Islet of Langerhans (tissue), 1 donor: ENCODE data around the gene MAP2.

Source experiments
- FAIRE-seq: peaks from one replicate; lab custom pipeline; 2011; peaks lifted over from hg19 to GRCh38; lab: Jason Lieb, UNC

MAP2 gene

DNA sequence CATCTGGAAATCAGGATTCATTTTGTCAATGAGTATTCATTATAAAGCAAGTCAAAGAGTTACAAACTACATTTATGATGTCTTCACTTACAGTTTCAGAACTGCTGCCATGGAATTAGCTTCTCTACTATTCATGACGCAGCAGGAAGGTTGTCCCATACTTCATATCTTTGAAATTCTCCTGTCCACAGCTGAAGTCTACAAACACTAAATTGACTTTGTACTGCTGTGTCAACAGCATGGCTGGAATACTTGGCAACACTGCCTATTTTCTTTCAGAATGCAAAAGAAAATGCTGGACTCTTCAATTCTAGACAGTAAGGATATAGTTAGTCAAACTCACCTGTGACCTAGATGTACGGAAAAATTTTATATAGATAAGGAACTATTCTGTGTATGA lies 303.2 kb downstream of the MAP2 start:
- no peak for FAIRE-seq

DNA sequence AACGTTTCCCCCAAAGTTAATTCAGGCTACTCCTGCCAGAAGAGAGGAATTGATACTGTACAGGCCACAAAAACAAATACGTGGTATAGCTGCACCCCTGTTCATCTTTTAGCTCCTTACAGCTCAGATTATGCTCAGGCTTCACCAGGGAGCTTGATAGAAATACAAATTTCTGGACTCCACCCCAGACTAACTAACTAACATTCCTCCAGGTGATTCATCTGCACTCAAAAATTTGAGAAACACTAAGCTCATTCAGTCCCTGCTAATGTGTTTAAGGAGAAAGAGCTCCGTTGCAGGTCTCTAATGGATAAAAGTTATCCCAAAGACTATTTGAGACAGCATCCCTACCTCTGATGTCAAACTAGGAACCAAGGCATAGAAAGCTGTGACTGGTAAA lies 311.0 kb downstream of the MAP2 start:
- FAIRE-seq, result no peak

DNA sequence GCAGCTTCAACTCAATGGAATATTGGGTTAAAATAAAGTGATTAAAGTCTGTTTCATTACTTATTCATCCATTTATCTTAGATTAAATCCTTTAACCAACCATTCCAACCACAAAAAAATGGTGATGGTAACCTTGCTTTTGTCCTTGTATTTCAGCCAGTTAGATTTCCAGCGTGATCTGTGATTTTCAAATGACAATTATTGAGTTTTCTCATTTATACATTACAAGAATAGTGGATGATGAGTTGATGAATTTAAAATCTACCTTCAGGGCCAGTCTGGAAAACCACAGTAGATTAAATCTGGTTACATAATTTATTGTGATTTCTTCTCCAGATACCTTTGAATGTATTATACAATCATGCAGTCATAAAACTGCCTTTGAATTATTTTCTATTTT lies 318.1 kb downstream of the MAP2 start:
- FAIRE-seq, result no peak

DNA sequence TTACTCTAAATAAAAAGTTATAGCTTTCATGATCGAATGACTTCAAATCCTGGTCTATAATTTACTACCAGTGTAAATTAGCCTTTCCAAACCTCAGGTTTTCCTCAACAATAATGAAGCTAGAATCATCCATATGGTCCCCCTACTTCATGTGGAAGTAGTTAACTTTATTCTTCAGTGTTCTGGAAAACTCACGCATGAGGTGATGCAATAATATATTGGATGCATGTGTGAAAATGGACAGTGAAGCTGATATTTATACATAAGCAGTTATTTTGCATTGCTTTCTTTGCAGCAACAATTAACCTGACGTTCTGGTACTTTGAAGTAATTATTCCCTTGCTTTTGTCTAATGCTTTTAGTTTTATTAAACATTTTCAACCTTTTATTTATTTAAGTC lies 329.2 kb downstream of the MAP2 start:
- FAIRE-seq, result no peak

DNA sequence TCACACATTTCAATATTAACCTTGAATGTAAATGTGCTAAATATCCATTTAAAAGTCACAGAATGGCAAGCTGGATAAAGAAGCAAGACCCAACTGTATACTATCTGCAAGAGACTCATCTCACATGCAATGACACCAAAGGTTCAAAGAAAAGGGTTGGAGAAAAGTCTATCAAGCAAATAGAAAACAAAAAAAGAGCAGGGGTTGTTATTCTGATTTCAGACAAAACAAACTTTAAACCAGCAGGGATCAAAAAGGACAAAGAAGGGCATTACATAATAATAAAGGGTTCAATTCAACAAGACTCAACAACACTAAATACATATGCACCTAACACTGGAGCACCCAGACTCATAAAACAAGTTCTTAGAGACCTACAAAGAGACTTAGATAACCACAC lies 333.3 kb downstream of the MAP2 start:
- no peak for FAIRE-seq

DNA sequence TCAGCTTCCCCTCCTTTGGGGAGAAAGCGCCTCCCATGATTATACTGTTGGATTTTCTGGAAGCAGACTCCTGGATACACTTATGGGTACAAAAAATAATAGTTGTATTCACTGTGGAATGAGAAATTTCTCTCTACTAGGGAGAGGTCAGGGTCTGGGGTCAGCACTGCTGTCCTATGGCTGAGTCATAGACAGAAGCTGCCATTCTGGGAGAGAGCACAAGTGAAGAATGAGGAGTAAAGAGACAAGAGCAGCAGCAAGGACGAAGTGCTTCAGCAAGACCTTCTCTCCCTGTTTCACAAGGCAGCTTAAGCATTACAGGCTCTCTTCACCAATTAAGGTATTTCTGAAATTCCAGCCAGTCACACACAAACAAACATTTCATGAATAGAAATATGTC lies 337.7 kb downstream of the MAP2 start:
- no peak for FAIRE-seq

DNA sequence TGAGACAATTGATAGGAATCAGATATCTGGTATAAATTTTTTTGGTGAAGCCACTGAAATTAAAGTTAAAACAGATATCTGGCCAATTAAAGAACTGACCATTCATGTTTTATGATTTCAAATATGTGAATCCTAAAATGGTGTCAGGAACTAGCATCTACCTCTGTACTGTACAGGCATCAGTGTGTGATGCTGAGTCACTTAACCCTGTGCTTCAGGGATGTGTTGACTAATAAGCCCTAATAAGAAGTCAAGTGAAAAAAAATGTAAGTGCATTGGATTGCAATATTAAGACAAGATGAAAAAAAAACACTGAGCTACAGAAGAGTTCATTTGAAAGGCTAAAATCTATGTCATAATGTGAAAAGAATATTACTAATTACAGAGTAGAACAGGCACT lies 338.7 kb downstream of the MAP2 start:
- FAIRE-seq, result no peak

DNA sequence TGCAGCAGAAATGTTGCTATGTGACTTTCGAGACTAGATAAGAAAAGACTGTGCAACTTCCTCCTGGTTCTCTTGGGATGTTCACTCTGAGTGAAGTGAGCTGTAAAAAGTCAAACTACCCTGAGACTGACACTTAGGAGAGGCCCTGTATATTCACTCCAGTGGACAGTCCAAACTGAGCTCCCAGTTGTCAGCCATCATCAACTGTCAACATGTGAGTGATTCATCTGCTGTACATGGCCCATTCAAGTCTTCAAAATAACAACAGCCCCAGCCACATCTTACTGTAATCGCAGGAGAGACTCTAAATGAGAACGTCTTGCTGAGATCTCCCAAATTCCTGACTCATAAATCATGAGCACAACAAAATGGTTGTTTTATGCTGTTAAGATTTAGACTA lies 339.3 kb downstream of the MAP2 start:
- FAIRE-seq, result no peak

DNA sequence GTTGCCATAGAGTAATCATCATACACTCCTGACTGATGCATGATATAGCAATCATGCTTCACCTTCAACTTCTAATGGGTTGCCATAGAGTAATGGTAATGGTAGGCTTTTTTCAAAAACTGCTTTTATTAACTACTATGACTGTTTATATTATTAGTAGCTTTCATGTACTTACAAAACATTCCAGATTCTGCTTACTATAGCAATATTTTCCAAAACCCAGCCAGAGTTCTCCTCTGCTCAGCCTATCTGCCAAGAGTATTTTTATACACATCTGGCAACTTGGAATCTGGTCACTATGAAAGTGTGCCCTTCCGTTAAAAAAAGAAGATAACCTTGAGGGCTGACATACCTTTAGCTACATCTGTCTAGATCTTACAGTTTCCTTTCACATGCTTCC lies 342.8 kb downstream of the MAP2 start:
- no peak for FAIRE-seq

DNA sequence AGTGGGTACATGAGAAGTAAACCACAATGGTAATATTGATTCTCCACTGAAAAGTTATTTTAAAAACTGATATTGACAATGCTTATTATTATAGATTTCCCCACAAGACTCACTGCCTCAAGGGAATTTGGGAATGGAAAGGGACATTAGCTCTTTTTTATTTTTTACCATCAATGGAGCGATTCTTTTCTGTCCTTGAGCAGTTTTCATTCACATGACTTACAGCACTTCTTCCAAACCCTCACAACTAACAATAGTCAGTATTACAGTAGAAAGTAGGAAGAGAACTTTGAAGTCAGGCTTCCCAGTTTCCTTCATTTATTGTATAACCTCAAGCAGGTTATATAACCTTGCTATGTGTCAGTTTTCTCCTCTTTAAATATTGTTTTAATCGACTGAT lies 343.5 kb downstream of the MAP2 start:
- FAIRE-seq, result no peak

DNA sequence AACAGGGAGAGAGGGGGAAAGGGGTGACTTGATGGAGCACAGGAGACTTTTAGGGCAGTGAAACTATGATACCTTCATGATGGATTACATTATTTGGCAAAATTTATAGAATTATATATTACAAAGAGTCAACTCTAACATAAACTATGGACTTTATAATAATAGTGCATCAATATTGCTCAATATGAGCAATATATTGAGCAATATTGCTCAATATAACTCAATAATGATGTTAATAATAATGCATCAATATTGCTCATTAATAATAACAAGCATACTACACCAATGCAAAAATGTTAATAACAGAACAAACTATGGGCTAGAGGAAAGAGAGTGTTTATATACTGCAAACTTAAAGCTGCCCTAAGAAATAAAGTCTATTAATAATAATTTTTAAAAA lies 344.7 kb downstream of the MAP2 start:
- no peak for FAIRE-seq

DNA sequence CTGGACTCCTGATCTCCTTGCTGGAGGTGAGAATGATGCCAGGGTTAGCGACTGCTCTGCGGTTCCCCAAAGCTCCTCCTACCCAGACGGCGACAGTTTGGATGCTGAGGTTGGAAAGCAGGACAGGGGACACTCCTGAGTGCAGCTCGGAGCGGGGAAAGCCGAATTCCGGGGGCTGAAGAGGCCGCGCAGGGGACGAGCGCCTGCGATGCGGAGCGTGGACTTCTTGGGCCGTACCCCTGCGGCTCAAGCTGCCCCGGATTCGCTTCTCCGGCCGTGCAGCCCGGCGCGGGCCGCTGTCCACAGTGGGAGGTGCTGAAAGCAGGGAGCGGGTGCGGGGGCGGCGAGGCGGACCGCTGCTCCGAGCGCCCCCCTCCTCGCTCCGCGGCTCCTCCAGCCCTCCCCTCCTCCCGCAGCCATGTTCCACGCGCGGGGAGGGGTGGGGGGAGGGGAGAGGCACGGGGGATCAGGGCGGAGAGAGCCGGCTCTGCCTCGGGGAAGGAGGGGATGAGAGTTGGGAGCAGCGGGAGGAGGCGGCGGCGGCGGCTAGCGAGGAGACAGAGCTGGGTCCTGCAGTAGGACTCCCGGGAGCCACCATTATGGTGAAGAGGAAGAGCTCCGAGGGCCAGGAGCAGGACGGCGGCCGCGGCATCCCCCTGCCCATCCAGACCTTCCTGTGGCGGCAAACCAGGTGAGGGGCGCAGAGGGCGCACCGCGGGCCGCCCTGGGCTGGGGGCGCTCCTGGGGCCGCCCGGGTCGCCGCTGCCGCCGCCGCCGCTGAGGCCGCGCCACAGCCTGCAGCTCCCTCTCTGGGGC lies 347.8 kb downstream of the MAP2 start, which contains the start of gene UNC80:
Gene UNC80 (plus strand): TSS at position 359 of the 816 bp plus-strand sequence. CDS start 241 bp downstream, at position 600.
- no peak for FAIRE-seq

DNA sequence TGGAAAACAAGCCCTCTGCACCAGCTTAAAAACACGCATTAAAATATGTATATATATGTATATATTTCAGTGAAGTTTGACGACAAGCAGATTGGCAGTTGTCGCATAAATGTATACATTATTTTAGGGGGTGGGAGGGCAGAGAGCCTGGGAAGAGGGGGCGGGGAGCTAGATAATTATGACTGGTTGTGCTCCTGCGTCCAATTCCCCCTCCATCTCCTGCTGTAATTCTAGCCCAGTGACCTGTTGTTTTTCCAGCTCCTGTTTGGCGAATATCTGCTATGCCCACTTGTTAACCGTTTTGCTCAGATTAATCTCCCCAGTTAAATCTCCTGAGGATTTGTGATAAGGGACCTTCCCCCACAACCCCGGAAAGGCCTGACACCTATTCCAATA lies 348.4 kb downstream of the MAP2 start:
- peak; percentile 33 for FAIRE-seq

DNA sequence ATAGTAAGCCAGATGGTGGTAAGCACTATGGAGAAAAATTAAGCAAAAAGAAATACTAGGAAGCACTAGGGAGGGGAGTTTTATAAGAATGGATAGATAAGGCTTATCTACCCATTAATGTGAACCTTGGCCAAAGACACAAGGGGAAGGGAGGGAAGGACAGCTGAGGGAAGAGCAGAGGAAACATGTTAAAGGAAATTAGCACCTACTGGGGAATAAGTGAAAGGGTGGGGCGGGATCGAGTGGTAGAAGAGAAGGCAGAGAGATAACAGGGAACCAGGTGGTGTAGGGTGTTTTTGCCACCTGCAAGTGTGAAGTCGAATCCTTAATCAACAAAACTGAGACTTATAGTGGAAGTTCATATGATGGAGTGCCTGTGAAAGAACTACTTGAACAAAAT lies 349.5 kb downstream of the MAP2 start:
- peak; percentile 13 for FAIRE-seq
